ENCODE data around the gene ZNF35. TPM values are rescaled to one million over a fixed set of nuclear protein-coding genes. Genes with fewer than 3 reads are reported as not detected.

ZNF35 gene
- total and polyA plus RNA-seq, 2 donors (not counting 3 experiments of a cell fraction or from before 2014, with no cell fraction given) = 2.5 to 9.1 TPM

- Histone ChIP-seq H2AFZ (ENCODE audit: low read depth, low read length) (no peak overlapping the region), H3K9ac (replicated peaks; ENCODE audit: extremely low read depth, insufficient read depth, low read length) (no peak overlapping the region), H3K9me1 (replicated peaks; ENCODE audit: control insufficient read depth, extremely low read depth, insufficient read depth, low read length) (no peaks in the 10 kb centered on the region), H3K4me1 (ENCODE audit: control insufficient read depth, extremely low read depth, insufficient read depth, low read length) (no peaks in the 10 kb centered on the region), H3K27ac (ENCODE audit: insufficient read depth, low read depth, low read length) (no peak overlapping the region), H3K9me3 (replicated peaks; ENCODE audit: control insufficient read depth, insufficient read depth, low read length) (peaks cover 1% of the 10 kb centered on the region), H3K4me2 (ENCODE audit: insufficient read depth, low read length) (no peak overlapping the region), H3K79me2 (ENCODE audit: control insufficient read depth, insufficient read depth, low read length) (no peaks in the 10 kb centered on the region), H3K36me3 (ENCODE audit: control insufficient read depth in 2 of 2, extremely low read depth in 1 of 2, insufficient read depth in 2 of 2, low read length in 2 of 2) (no peaks in the 10 kb centered on the region), H3K4me3 (replicated peaks in 1 of 3; ENCODE audit: insufficient read depth in 1 of 3, low read depth in 1 of 3, low read length in 3 of 3) (no peak overlapping the region), H3K27me3 (ENCODE audit: control insufficient read depth in 2 of 2, insufficient read depth in 2 of 2, low read length in 2 of 2) (no peaks in the 10 kb centered on the region), H4K20me1 (replicated peaks; ENCODE audit: control insufficient read depth, extremely low read depth, insufficient read depth, low read length) (no peaks in the 10 kb centered on the region)
- ChIA-PET CTCF (no interaction called here), POLR2A (no interaction called here)
- DNase-seq (ENCODE audit: low read depth, low spot score) (no peak), FAIRE-seq (no peak)
- TF ChIP-seq POLR2AphosphoS5 (IDR thresholded peaks at IDR 0.05; ENCODE audit: insufficient read depth, low read depth, low read length) (no peak), JUN (IDR thresholded peaks at IDR 0.05; ENCODE audit: borderline replicate concordance, insufficient read depth, insufficient read length, low read depth) (no peak)
- no TSS peak for BruUV-seq (replicated peaks)
- dilution Hi-C loops (cut with MboI; ENCODE audit: extremely low pct_ligation_motif_present, low sequenced_read_pairs) = no loop called here
- intact Hi-C loops (cut with micrococcal nuclease) = no loop called here
Observed at GRCh38 chr3:44687898-44688297, 39.4 kb downstream of the ZNF35 start.

Other genes with a start within 250 kb of the ZNF35 start
- gene ZNF445, start 171.1 kb upstream of the ZNF35 start, total RNA-seq = 15.0 and 17.8 TPM in 2 replicates
- gene ZNF445, start 171.1 kb upstream of the ZNF35 start, polyA plus RNA-seq = 2.1 and 2.3 TPM in 2 replicates
- 0.95 and 1.9 TPM in 2 replicates for gene ZKSCAN7, start 93.5 kb upstream of the ZNF35 start, total RNA-seq
- 0.75 and 0.83 TPM in 2 replicates for gene ZKSCAN7, start 93.5 kb upstream of the ZNF35 start, polyA plus RNA-seq
- 1.0 and 1.5 TPM in 2 replicates for gene ZNF660, start 63.8 kb upstream of the ZNF35 start, total RNA-seq
- 0.38 and 0.44 TPM in 2 replicates for gene ZNF660, start 63.8 kb upstream of the ZNF35 start, polyA plus RNA-seq
- 6.4 and 7.1 TPM in 2 replicates for gene ZNF197, start 23.7 kb upstream of the ZNF35 start, total RNA-seq
- gene ZNF197, start 23.7 kb upstream of the ZNF35 start, polyA plus RNA-seq = 2.8 and 2.9 TPM in 2 replicates
- gene ZNF502, start 63.9 kb downstream of the ZNF35 start, total RNA-seq = 4.1 and 4.2 TPM in 2 replicates
- gene ZNF502, start 63.9 kb downstream of the ZNF35 start, polyA plus RNA-seq = 0.86 and 1.0 TPM in 2 replicates
- 2.9 and 3.9 TPM in 2 replicates for gene ZNF501, start 80.9 kb downstream of the ZNF35 start, total RNA-seq
- gene ZNF501, start 80.9 kb downstream of the ZNF35 start, polyA plus RNA-seq = 0.92 and 1.6 TPM in 2 replicates
- gene KIAA1143, start 112.9 kb downstream of the ZNF35 start, total RNA-seq = 25.2 and 28.1 TPM in 2 replicates
- 5.4 and 6.1 TPM in 2 replicates for gene KIAA1143, start 112.9 kb downstream of the ZNF35 start, polyA plus RNA-seq
- gene KIF15, start 113.1 kb downstream of the ZNF35 start, total RNA-seq = 20.9 and 21.6 TPM in 2 replicates
- gene KIF15, start 113.1 kb downstream of the ZNF35 start, polyA plus RNA-seq = 1.6 and 2.2 TPM in 2 replicates
- 10.6 and 13.6 TPM in 2 replicates for gene TMEM42, start 213.2 kb downstream of the ZNF35 start, total RNA-seq
- 43.6 and 46.4 TPM in 2 replicates for gene TMEM42, start 213.2 kb downstream of the ZNF35 start, polyA plus RNA-seq
- 0.24 and 0.39 TPM in 2 replicates for gene TGM4, start 225.9 kb downstream of the ZNF35 start, total RNA-seq
- 0.11 and 0.16 TPM in 2 replicates for gene TGM4, start 225.9 kb downstream of the ZNF35 start, polyA plus RNA-seq

Data from endothelial cell of umbilical vein (primary cell).